H1 (cell line): Measurements from ENCODE around the gene PGPEP1. TPM values are rescaled to one million over a fixed set of nuclear protein-coding genes. Genes with fewer than 3 reads are reported as not detected.

ENCODE experiments used
- CTCF ChIA-PET: fragments of 300-600 bp; sonication (Branson Sonifier 250); formaldehyde crosslinking; loops from one replicate; lab custom pipeline; 2021; ENCODE audit not compliant: partially characterized antibody; lab: Charles Lee
- POLR2A ChIA-PET: fragments of 300-600 bp; sonication (Branson Sonifier 250); formaldehyde crosslinking; loops from one replicate; lab custom pipeline; 2021; ENCODE audit warnings: inconsistent platforms; ENCODE audit not compliant: partially characterized antibody; lab: Charles Lee
- DNase-seq, 2 experiments: peaks; one replicate each; pipeline versions ENCODE4 v3.0.0 to v3.0.0-alpha.2; 2010 to 2022; ENCODE audit warnings: low spot score in 2 of 2, low read depth in 1 of 2, mixed read lengths in 1 of 2
- FAIRE-seq: peaks from 2 replicates; lab custom pipeline; 2011; peaks lifted over from hg19 to GRCh38; lab: Jason Lieb, UNC
- H2AFZ ChIP-seq: 2 replicates; pipeline ENCODE4 v1.8.1; 2012; ENCODE audit warnings: low read length, inconsistent platforms
- H2AK5ac ChIP-seq: 2 replicates; pipeline ENCODE4 v1.6.1; 2013; ENCODE audit warnings: low read depth, low read length
- H2BK120ac ChIP-seq: replicated peaks from 2 replicates; pipeline ENCODE3; 2013; ENCODE audit warnings: low read depth, low read length, inconsistent platforms
- H2BK12ac ChIP-seq: 2 replicates; pipeline ENCODE4 v1.6.1; 2013; ENCODE audit warnings: low read depth, low read length
- H2BK15ac ChIP-seq: 2 replicates; pipeline ENCODE4 v1.6.1; 2013; ENCODE audit warnings: low read length
- H2BK20ac ChIP-seq: 2 replicates; pipeline ENCODE4 v1.6.1; 2013; ENCODE audit warnings: low read length
- H2BK5ac ChIP-seq: 2 replicates; pipeline ENCODE4 v1.6.1; 2013; ENCODE audit warnings: low read depth, low read length
- H3K14ac ChIP-seq: 2 replicates; pipeline ENCODE4 v1.6.1; 2013; ENCODE audit warnings: inconsistent platforms; ENCODE audit not compliant: insufficient read length
- H3K18ac ChIP-seq: 2 replicates; pipeline ENCODE4 v1.6.1; 2013; ENCODE audit warnings: low read length; ENCODE audit errors: extremely low read depth
- H3K23ac ChIP-seq: 2 replicates; pipeline ENCODE4 v1.6.1; 2013; ENCODE audit warnings: inconsistent platforms; ENCODE audit not compliant: insufficient read length
- H3K23me2 ChIP-seq: 2 replicates; pipeline ENCODE4 v1.6.1; 2013; ENCODE audit warnings: low read depth, low read length
- H3K27ac ChIP-seq: 2 replicates; pipeline ENCODE4 v1.6.1; 2011; ENCODE audit warnings: low read depth, low read length, inconsistent platforms
- H3K27me3 ChIP-seq, 4 experiments: replicated peaks in 1 of 4; 1 replicate in 1 of 4; 2 replicates in 3 of 4; pipeline versions ENCODE4 v1.6.1 to v1.8.1; 2011 to 2013; ENCODE audit warnings: low read length in 3 of 4, mild to moderate bottlenecking in 3 of 4, inconsistent platforms in 2 of 4, mixed read lengths in 2 of 4, moderate library complexity in 1 of 4; ENCODE audit not compliant: control insufficient read depth in 3 of 4, insufficient read depth in 3 of 4; ENCODE audit errors: extremely low read depth in 1 of 4
- H3K36me3 ChIP-seq, 4 experiments: 2 replicates each; pipeline versions ENCODE4 v1.6.1 to v1.8.1; 2011 to 2013; ENCODE audit warnings: mild to moderate bottlenecking in 4 of 4, low read length in 3 of 4, moderate library complexity in 2 of 4, control low read depth in 1 of 4, inconsistent platforms in 1 of 4; ENCODE audit not compliant: insufficient read depth in 4 of 4, control insufficient read depth in 2 of 4
- H3K4ac ChIP-seq: replicated peaks from 2 replicates; pipeline ENCODE3; 2013; ENCODE audit warnings: low read length, low read depth, mixed read lengths, inconsistent platforms; ENCODE audit not compliant: insufficient read length
- H3K4me1 ChIP-seq, 4 experiments: replicated peaks in 1 of 4; 1 replicate in 1 of 4; 2 replicates in 3 of 4; pipeline versions ENCODE4 v1.6.1 to v1.8.1; 2011 to 2013; ENCODE audit warnings: low read length in 3 of 4, inconsistent platforms in 2 of 4, mixed read lengths in 1 of 4; ENCODE audit not compliant: insufficient read depth in 4 of 4, control insufficient read depth in 3 of 4
- H3K4me2 ChIP-seq, 2 experiments: 2 replicates each; pipeline versions ENCODE4 v1.6.1 to v1.8.1; 2011 to 2013; ENCODE audit warnings: low read depth in 2 of 2, low read length in 2 of 2, control low read depth in 1 of 2, inconsistent platforms in 1 of 2, mild to moderate bottlenecking in 1 of 2; ENCODE audit not compliant: insufficient read depth in 1 of 2
- H3K4me3 ChIP-seq, 4 experiments: fragments of 200-600, 300-600 bp in 1 of 4; sonication (generic), shearing (Covaris generic), sonication (Bioruptor Twin) in 1 of 4; 2 replicates each; pipeline versions ENCODE4 v1.5.1 to v1.8.1; 2011 to 2016; ENCODE audit warnings: low read length in 4 of 4, low read depth in 3 of 4, control low read depth in 2 of 4, inconsistent platforms in 2 of 4, mild to moderate bottlenecking in 2 of 4, mixed read lengths in 1 of 4, moderate library complexity in 1 of 4; ENCODE audit not compliant: insufficient read depth in 2 of 4; ENCODE audit errors: extremely low read depth in 1 of 4
- H3K56ac ChIP-seq: replicated peaks from 2 replicates; pipeline ENCODE3; 2013; ENCODE audit warnings: low read depth, mild to moderate bottlenecking, mixed read lengths, low read length, inconsistent platforms; ENCODE audit not compliant: insufficient read length
- H3K79me1 ChIP-seq: 2 replicates; pipeline ENCODE4 v1.6.1; 2013; ENCODE audit warnings: low read depth, low read length, control low read depth
- H3K79me2 ChIP-seq, 2 experiments: 2 replicates each; pipeline versions ENCODE4 v1.6.1 to v1.8.1; 2012 to 2013; ENCODE audit warnings: low read length in 2 of 2, mild to moderate bottlenecking in 2 of 2, inconsistent platforms in 1 of 2; ENCODE audit not compliant: insufficient read depth in 2 of 2, control insufficient read depth in 1 of 2
- H3K9ac ChIP-seq, 4 experiments: replicated peaks in 1 of 4; 1 replicate in 1 of 4; 2 replicates in 3 of 4; pipeline versions ENCODE4 v1.6.1 to v1.8.1; 2011 to 2013; ENCODE audit warnings: low read depth in 3 of 4, low read length in 3 of 4, control low read depth in 2 of 4, mild to moderate bottlenecking in 2 of 4, moderate library complexity in 2 of 4, inconsistent platforms in 1 of 4; ENCODE audit errors: extremely low read depth in 1 of 4
- H3K9me3 ChIP-seq, 2 experiments: 2 replicates each; pipeline versions ENCODE4 v1.6.1 to v1.8.1; 2012 to 2013; ENCODE audit warnings: mild to moderate bottlenecking in 2 of 2, moderate library complexity in 2 of 2, control low read depth in 1 of 2, inconsistent platforms in 1 of 2, low read depth in 1 of 2, low read length in 1 of 2, mixed read lengths in 1 of 2; ENCODE audit not compliant: insufficient read depth in 2 of 2
- H4K20me1 ChIP-seq, 2 experiments: replicated peaks in 1 of 2; 2 replicates each; pipeline versions ENCODE3 to v1.8.1; 2011 to 2013; ENCODE audit warnings: inconsistent platforms in 2 of 2, low read length in 2 of 2, mild to moderate bottlenecking in 1 of 2; ENCODE audit not compliant: insufficient read depth in 2 of 2, control insufficient read depth in 1 of 2
- H4K5ac ChIP-seq: 2 replicates; pipeline ENCODE4 v1.6.1; 2013; ENCODE audit warnings: low read length, low read depth, mixed read lengths, inconsistent platforms; ENCODE audit not compliant: insufficient read length
- H4K8ac ChIP-seq: 2 replicates; pipeline ENCODE4 v1.8.0; 2013; ENCODE audit warnings: mild to moderate bottlenecking, moderate library complexity, low read length, inconsistent platforms; ENCODE audit not compliant: insufficient read depth; ENCODE audit errors: extremely low read depth
- H4K91ac ChIP-seq: replicated peaks from 2 replicates; pipeline ENCODE3; 2013; ENCODE audit warnings: low read length, mixed read lengths, inconsistent platforms; ENCODE audit not compliant: insufficient read length
- CBX8 ChIP-seq: fragments of 300-800, 300-1000 bp; sonication (generic); IDR thresholded peaks from 2 replicates; pipeline ENCODE4 v1.7.1; 2016; ENCODE audit warnings: low read depth, low read length, borderline replicate concordance
- GABPA ChIP-seq: IDR thresholded peaks from 2 replicates; pipeline ENCODE4 v1.6.1; 2011; ENCODE audit warnings: mild to moderate bottlenecking, low read length, moderate library complexity, borderline replicate concordance; ENCODE audit not compliant: insufficient read depth
- JUND ChIP-seq: IDR thresholded peaks from 2 replicates; pipeline ENCODE4 v1.6.1; 2011; ENCODE audit warnings: mild to moderate bottlenecking, improper control_type of control experiment, low read length
- WGBS, 2 experiments: shearing (Covaris generic) in 1 of 2; methylation state at CpG; one replicate each; pipeline versions ENCODE4 v1.1.6 to v1.1.7; 2013 to 2015; ENCODE audit warnings: low lambda C conversion rate in 2 of 2, mixed read lengths in 2 of 2, inconsistent platforms in 1 of 2, low coverage in 1 of 2, missing lambda C conversion rate in 1 of 2; ENCODE audit not compliant: insufficient replicate concordance in 2 of 2, insufficient coverage in 1 of 2, insufficient read length in 1 of 2; ENCODE audit errors: extremely low coverage in 1 of 2, missing lambda C conversion rate in 1 of 2; 5-methylcytosine and 5-hydroxymethylcytosine counted together
- polyA plus RNA-seq, 7 experiments: library from polyadenylated mRNA; depleted of rRNA in 3 of 7; stranded (reverse) in 5 of 7; unstranded in 2 of 7; fragments of >200 nt in 5 of 7; fragments of 200-250 nt in 2 of 7; gene quantifications; 1 replicate in 5 of 7; 2 replicates in 1 of 7; 4 replicates in 1 of 7; pipeline versions ENCODE4 v1.2.1 to v1.2.3, GENCODE V29; 2011 to 2013; ENCODE audit warnings: missing spikeins in 2 of 7, mixed read lengths in 2 of 7
- total RNA-seq: library from RNA; stranded (reverse); fragmentation: NEBNext Ultra II Directional; extraction: Animal tissue kit (Norgen Biotek cat#: 25700); gene quantifications from 2 replicates; pipeline ENCODE4 v1.2.1, GENCODE V29; 2021

PGPEP1 gene
- total and polyA plus RNA-seq, 2 of the 8 experiments (the other 6 are each of a cell fraction or from before 2014, with no cell fraction given): 17.0 to 33.4 TPM

DNA sequence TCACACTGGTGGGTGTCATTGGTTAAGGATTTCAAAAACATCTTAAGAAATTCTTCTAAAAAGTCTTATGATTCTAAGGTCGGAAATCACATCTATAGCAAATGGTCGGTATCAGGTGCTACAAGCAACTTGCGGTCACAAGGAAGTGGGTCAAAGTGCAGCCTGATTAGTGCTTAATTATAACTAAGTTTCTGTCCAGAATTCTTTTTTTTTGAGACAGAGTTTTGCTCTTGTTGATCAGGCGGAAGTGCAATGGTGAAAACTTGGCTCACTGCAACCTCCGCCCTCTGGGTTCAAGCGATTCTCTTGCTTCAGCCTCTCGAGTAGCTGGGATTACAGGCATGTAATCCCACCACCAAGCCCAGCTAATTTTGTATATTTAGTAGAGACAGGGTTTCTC is 44.4 kb downstream of the PGPEP1 start:
- Histone ChIP-seq H3K79me2 (no peaks in the 10 kb centered on the region), H3K9ac (no peak overlapping the region), H4K8ac (no peak overlapping the region), H3K4me1 (peaks cover 3 to 6% (median 4%) of the 10 kb centered on the region in 4 experiments), H3K23me2 (peaks cover 2% of the 10 kb centered on the region; the same call in 1 of the 2 replicates), H3K36me3 (no peaks in the 10 kb centered on the region), H3K18ac (no peak overlapping the region), H3K9me3 (no peaks in the 10 kb centered on the region), H3K27me3 (peaks cover 0 to 20% (median 12%) of the 10 kb centered on the region in 4 experiments; a peak in 6 of 7 replicates), H4K5ac (no peak overlapping the region), H3K4me2 (no peak overlapping the region), H4K91ac (peak overlapping the region; percentile 15), H4K20me1 (no peaks in the 10 kb centered on the region), H2BK5ac (peak overlapping the region; percentile 3; the same call in 1 of the 2 replicates), H2BK20ac (no peak overlapping the region), H3K79me1 (no peaks in the 10 kb centered on the region), H3K4ac (no peak overlapping the region), H3K23ac (no peak overlapping the region), H2BK12ac (0 out of 2 replicates have a peak overlapping the region, but pooled peaks have one; percentile 7), H2AK5ac (peak overlapping the region; percentile 29; the same call in 1 of the 2 replicates), H3K56ac (no peak overlapping the region), H2AFZ (no peak overlapping the region), H3K14ac (no peak overlapping the region), H2BK15ac (no peak overlapping the region), H3K4me3 (no peak overlapping the region), H2BK120ac (peak overlapping the region; percentile 72), H3K27ac (no peak overlapping the region)
- FAIRE-seq (no peak), DNase-seq (no peak)
- CTCF ChIA-PET: interaction anchor here (1.4 to 10.4 kb wide), 4 partner anchors 17 to 66 kb away, joined by 3 to 177 read pairs (median 90); partner anchors contain the start of genes LRRC25 and SSBP4
- WGBS, 2 experiments: 94% methylated on average over 7 of the region's 7 CpGs; no CpG with 5 or more reads in 1 of the 2 experiments
- no peak for TF ChIP-seq CBX8
- TF ChIP-seq GABPA: no peak
- TF ChIP-seq JUND: no peak
- POLR2A ChIA-PET: interaction anchor here (0.6 kb wide), 1 partner anchor 26 kb away, joined by 3 read pairs; no protein-coding TSS in a partner anchor
